ENCODE measurements around the gene ZNF546.

DNA sequence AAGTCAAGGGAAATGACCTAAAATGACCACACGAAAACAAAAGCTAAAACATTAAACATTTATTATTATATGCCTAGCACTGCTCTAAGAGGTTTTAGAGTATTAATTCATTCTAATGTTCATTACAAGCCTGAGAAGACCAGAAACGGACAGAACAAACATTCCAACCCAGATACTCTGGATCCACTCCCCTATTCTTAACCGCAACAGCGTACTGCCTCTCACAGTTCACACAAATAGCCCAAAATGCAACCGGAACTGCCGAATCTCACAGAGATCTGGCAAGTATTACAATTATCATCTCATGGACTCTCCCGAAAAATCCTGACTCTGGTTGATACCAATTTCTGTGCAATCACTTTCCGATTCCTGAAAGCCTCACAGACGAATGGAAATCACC is 57.8 kb downstream of the ZNF546 start:
- TF ChIP-seq, protein P1, sequence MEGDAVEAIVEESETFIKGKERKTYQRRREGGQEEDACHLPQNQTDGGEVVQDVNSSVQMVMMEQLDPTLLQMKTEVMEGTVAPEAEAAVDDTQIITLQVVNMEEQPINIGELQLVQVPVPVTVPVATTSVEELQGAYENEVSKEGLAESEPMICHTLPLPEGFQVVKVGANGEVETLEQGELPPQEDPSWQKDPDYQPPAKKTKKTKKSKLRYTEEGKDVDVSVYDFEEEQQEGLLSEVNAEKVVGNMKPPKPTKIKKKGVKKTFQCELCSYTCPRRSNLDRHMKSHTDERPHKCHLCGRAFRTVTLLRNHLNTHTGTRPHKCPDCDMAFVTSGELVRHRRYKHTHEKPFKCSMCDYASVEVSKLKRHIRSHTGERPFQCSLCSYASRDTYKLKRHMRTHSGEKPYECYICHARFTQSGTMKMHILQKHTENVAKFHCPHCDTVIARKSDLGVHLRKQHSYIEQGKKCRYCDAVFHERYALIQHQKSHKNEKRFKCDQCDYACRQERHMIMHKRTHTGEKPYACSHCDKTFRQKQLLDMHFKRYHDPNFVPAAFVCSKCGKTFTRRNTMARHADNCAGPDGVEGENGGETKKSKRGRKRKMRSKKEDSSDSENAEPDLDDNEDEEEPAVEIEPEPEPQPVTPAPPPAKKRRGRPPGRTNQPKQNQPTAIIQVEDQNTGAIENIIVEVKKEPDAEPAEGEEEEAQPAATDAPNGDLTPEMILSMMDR (IDR thresholded peaks at IDR 0.05): no peak
- TF ChIP-seq POLR2A (IDR thresholded peaks at IDR 0.05) (no peak), POLR2AphosphoS5 (IDR thresholded peaks at IDR 0.05; ENCODE audit: insufficient read depth in 1 of 2, low read depth in 1 of 2) (no peak)

All from vagina (tissue), 2 donors.